Activated CD4-positive, CD25-positive, alpha-beta regulatory T cell treated with anti-CD3 and anti-CD28 coated beads, Interleukin-2, amount 50 U/mL, for 24 hours (primary cell): ENCODE data around the gene COMMD4.
"Not testable (repeated sequence)": the region's sequence is repeated elsewhere in the genome, so short reads cannot be mapped to it uniquely, and the experiment has no call there.

ENCODE experiments used
- ATAC-seq, 2 donors: fragments of 150-1000 bp; cut with Tn5 transposase; one replicate each; pipeline ENCODE4 v1.10.0; 2021; ENCODE audit warnings: mild to moderate bottlenecking in 1 of 2, moderate library complexity in 1 of 2

COMMD4 gene

DNA sequence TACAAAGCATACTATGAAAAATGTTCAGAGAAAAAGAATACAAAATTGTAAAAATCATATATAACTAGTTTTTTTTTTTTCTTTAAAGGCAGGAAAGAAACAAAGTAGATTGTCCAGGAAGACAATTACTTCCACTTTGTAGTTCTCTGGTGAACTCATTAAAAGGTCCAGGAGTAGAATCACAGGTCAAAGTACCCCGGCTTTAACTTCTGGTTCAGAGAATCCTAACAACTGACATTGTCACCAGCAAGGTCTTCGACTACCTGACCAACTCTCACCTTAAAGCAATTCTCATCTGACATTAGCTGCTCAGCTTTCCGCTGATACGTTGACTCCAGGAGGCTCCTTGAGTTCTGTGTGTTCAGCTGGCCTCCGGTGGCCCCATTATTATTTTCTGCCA is 48.1 kb downstream of the COMMD4 start:
- ATAC-seq = not testable (repeated sequence)
